ENCODE results near the gene CEL.
A peak's percentile ranks its signal among the peaks of the same experiment; 100 is the strongest.

The CEL gene

GRCh38 chr9:133102190-133103021 lies 40.6 kb downstream of the CEL start:
- FAIRE-seq, result no peak

GRCh38 chr9:133103183-133103986 lies 41.6 kb downstream of the CEL start:
- peak; percentile 77 for FAIRE-seq
- DNase-seq (ENCODE audit: low spot score), result peak; percentile 63

More at GRCh38 chr9:133102190-133103021, 40.6 kb downstream of the CEL start:
- no peak for DNase-seq (ENCODE audit: low spot score)

GRCh38 chr9:133103987-133104505 lies 42.3 kb downstream of the CEL start:
- DNase-seq (ENCODE audit: low spot score) (no peak), FAIRE-seq (no peak)

GRCh38 chr9:133104718-133105460 lies 43.1 kb downstream of the CEL start:
- DNase-seq (ENCODE audit: low spot score) (no peak), FAIRE-seq (no peak)

- FAIRE-seq, result no peak
- DNase-seq (ENCODE audit: low spot score), result no peak
Observed at GRCh38 chr9:133105461-133105770, 43.6 kb downstream of the CEL start.

- DNase-seq (ENCODE audit: low spot score) (no peak), FAIRE-seq (no peak)
Observed at GRCh38 chr9:133106511-133107244, 44.9 kb downstream of the CEL start.

DNA sequence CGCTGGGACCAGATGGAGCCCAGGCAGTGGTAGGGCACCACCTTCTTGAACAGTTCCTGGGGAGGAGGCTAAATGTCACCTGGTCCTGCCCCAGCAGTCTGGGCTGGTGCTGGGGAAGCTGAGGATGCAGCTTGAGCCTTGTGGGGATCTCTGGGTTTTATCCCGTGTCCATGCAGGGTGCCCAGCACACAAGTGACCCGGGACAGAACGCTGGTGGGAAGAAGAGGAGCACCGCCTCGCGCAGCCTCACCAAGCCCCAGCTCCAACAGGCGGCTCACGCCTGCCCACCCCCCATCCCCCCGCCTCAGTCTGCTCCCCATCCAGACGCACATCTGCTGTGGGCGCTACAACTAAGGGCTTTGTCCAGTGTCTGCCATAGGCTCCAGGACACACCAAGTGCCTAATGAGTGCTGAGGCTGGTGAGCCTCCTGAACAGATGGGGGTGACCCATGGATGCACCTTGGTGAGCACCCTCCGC lies 45.5 kb downstream of the CEL start:
- DNase-seq (ENCODE audit: low spot score), result no peak
- FAIRE-seq, result no peak

- FAIRE-seq, result no peak
Observed at GRCh38 chr9:133107961-133108793, 46.4 kb downstream of the CEL start.

DNA sequence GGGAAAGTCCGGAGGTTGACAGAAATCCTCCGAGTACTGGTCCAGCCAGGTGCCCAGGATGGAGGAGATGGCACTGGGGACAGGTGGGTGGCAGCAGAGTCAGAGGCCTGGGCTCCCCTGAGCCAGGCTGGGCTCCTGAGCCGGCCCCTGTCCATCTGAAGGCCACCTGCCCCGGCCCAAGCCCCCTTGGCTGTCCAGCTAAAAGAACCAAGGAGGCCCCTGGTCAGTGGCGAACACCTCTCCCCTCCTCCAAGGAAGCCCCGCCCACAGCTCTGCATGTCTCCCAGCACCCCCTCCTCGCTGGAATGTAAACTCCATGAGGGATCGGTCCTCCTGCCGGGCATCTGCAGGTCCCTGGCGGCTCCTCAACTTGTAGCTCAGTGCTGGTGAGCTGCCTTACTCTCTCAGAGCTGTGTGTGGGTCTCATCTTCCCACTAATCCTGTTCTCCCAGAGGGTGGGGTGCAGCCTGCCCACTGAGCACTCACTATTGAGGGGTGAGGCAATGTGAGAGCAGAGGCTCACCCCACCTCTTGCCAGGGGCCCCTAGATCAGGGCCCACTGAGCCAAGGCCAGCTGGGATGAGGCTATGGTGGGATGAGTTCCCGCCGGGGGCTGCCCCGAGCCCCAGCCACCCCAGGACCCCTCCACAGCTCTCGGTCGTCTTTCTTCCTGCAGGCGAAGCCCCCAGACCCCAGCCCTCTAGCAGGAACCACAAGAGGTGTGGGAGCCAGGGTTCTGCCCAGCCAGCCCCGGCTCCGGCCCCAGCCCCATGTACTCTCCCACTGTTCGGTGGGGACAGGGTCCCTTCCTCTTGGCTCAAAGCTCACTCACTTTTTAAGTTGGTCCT lies 47.2 kb downstream of the CEL start:
- no peak for DNase-seq (ENCODE audit: low spot score)
- no peak for FAIRE-seq

More at GRCh38 chr9:133107961-133108793, 46.4 kb downstream of the CEL start:
- DNase-seq (ENCODE audit: low spot score), result no peak

DNA sequence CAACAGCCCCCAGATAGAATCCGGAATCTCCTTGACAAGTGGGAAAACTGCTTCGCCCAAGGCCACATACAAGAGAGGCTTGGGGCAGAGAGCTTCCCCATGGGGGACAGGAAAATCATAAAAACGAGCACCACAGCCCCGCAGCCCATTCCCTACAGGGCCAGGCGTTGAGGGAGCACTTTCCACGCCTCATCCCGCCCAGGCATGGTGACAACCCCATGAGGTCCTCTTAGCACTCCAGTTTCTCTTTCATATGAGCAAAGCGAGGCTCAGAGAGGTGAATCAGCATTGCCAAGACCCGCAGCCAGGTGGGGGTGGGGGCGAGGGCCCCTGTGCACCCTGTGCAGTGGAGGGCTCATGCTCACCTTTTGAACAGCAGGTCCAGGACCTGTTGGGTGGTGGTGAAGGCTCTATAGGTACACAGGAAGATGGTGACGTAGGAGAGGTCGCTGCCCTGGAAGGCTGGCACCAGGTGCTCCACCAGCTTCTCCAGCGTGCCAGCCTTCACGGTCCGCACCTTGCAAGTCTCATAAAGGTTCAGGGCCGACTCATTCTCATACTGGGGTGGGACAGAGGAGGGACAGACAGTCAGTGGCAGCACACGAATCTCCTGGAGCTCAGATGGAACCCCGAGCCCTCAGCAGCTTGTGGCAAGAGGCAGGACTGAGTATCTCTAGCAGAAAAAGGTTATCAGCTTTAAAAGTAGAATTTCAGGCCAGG lies 48.3 kb downstream of the CEL start:
- DNase-seq (ENCODE audit: low spot score) (no peak), FAIRE-seq (no peak)

DNA sequence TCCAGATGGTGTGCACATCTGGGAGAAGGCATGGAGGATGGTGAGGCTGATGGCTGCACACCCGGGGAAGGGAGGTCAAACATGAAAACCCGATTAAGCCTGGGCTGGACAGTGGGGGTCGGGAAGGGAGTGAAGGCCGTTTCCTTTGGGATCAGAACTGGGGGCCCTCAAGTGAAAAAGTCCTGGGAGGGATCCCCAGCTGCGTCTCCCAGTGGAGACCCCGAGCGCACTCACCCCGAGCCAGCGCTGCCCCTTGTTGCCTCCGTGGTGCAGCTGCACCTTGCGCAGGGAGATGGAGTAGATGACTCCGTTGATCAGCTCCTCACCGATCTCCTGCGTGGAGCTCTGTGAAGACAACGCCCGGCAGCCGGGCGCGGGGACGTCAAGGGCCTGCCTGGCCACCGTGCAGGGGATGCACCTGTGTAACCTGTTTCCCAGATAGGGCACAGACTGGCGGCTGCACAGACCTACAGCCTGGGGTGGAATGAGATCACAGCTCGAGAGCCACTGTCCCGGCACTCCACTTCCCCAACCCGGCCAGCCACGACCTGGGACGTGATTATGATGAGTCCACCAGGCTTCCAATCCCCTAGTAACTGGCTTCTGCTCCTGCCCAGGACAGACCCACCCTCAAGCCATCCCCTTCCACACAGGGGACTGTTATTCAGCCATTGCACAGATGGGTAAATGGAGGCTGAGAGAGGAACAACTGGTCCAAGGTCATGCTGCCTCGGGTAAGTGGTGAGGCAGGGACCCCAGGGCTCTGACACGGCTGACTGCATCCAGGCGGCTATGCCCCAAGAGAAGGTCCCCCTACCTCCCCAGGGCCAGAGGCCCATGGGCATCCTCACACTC lies 50.3 kb downstream of the CEL start:
- FAIRE-seq (no peak), DNase-seq (ENCODE audit: low spot score) (no peak)

GRCh38 chr9:133112663-133113026 lies 50.9 kb downstream of the CEL start:
- DNase-seq (ENCODE audit: low spot score), result no peak
- FAIRE-seq, result no peak

- no peak for FAIRE-seq
- no peak for DNase-seq (ENCODE audit: low spot score)
Observed at GRCh38 chr9:133113163-133113948, 51.6 kb downstream of the CEL start.

GRCh38 chr9:133113949-133114885 lies 52.4 kb downstream of the CEL start:
- DNase-seq (ENCODE audit: low spot score), result no peak
- FAIRE-seq, result no peak

DNA sequence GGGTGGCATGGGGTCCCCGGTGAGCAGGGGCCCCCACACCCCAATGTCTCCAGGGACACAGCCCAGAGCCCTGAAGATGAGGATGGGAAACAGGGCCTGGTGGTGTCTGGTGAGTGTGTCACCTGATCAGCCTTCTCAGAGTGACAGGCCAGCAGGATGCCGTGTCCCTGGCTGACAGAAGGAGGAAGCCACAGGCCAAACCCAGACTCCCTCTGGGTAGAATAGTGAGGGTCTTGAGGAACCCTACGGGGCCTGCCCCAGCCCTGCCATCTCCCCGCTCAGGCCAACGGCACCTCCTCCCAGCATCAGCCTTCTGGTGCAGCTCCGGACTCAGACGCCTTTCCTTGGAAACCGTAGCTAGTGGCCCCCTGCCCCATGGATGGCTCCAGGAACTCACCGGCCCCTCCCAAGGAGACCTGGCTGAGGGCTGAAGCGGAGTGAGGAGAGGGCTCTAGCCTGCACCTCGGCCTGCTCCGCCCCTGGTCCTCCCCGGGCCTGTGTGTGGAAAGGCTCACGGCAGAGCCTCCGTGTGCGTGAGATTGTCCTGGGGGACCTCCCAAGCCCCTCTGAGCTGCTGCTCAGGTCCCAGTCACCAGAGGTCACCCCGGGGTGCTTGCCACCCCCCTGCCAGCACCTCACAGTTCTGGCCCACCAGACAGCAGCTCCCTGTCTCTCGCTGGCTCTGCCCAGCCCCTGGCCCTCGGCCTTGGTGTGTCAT lies 53.3 kb downstream of the CEL start:
- FAIRE-seq, result no peak

More for the DNA sequence above, 53.3 kb downstream of the CEL start:
- DNase-seq (ENCODE audit: low spot score), result no peak

Data from urothelium cell line (cell line).